KOPT-K1 (cell line): ENCODE measurements around the gene CDHR5.

Experiments
- H3K27ac ChIP-seq: fragments of 200-600 bp; sonication (generic); 2 replicates; pipeline ENCODE4 v1.5.1; 2016; ENCODE audit warnings: antibody characterized with exemption, mild to moderate bottlenecking, low read depth, low read length; ENCODE audit not compliant: poor library complexity, severe bottlenecking
- H3K36me3 ChIP-seq: fragments of 200-600 bp; sonication (generic); 2 replicates; pipeline ENCODE4 v1.5.1; 2017; ENCODE audit warnings: antibody characterized with exemption, mild to moderate bottlenecking, low read length, moderate library complexity; ENCODE audit not compliant: insufficient read depth
- H3K9me3 ChIP-seq: fragments of 200-600 bp; sonication (generic); 2 replicates; pipeline ENCODE4 v1.5.1; 2017; ENCODE audit warnings: antibody characterized with exemption, low read length, mild to moderate bottlenecking; ENCODE audit not compliant: insufficient read depth, poor library complexity, severe bottlenecking

The CDHR5 gene

GRCh38 chr11:619628-620050 is 5.1 kb downstream of the CDHR5 start:
- Histone ChIP-seq H3K27ac (no peak overlapping the region), H3K36me3 (peaks cover 18% of the 10 kb centered on the region; the same call in 1 of the 2 replicates), H3K9me3 (no peaks in the 10 kb centered on the region)

DNA sequence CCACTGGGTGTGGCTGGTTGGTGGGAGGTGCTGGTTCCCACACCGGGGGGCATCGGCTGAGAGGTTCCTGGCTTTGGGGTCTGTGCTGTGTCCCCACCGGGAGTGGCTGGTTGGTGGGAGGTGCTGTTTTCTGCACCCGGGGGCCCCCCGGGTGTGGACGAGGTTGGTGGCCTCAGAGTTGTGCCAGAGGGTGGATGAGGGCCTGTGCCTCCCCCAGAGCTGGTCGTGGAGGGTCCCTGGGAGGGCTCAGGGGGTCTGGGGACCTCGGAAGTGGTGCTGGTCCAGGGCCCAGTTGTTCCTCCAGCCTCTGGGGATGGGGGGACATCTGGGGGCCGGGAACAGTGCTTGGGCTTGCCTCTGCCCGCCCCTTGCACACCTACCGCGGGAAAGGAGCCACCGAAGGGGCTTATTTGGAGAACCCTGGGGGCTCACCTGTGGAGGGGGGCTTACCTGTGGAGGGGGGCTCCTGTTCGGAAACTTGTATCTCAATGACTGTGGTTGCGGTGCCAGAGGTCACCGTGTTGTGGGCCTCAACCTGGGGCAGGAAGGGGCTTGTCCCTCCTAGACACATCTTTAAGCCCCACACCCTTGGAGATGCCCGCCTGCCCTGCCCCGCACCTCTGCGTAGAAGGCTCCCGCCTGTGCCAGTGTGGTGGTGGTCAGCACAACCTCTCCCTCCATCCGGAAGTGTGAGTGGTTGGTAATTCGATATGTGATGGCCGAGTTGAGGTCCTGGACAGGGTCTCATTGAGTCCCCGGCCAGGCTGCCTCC is 5.7 kb downstream of the CDHR5 start:
- H3K9me3 ChIP-seq, result no peaks in the 10 kb centered on the region
- no peak overlapping the region for H3K27ac ChIP-seq
- H3K36me3 ChIP-seq, result peaks cover 23% of the 10 kb centered on the region; the same call in 1 of the 2 replicates

DNA sequence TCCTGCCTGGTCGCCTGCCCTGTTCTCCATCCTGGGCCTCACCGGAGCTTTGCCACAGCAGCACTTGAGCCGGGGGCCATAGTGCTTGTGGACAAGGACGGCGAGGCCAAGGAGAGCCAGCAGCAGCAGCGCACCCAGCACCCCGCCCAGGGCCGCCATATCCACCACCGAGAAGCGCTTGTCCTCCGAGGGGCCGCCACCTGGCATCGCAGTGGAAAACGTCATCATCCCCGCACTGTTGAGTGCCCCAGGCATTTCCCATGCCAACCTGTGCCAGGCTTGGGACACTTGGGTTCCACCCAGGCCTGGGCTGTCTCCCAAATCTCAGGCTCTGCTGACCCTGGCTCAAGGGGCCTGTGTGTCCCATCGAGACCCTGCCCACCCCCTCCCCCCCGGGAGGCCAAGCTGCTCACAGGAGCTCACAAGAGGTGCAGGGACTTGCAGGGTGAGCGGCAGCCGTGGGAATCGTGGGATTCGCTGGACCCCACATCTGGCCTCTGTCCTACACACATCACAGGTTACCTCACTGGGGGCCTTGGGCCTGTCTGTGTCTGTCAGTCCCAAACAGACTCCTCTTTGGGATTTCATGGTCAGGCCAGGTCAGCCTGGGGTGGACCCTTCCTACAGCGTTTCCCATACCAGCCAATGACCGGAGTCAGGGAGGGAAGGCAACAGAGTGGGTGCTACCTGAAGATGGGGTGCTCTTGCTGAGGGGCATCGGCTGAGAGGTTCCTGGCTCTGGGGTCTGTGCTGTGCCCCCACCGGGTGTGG is 6.7 kb downstream of the CDHR5 start:
- H3K9me3 ChIP-seq, result no peaks in the 10 kb centered on the region
- peaks cover 27% of the 10 kb centered on the region; the same call in 1 of the 2 replicates for H3K36me3 ChIP-seq
- no peak overlapping the region for H3K27ac ChIP-seq

GRCh38 chr11:617199-617911 is 7.4 kb downstream of the CDHR5 start:
- Histone ChIP-seq H3K9me3 (no peaks in the 10 kb centered on the region), H3K36me3 (peaks cover 34% of the 10 kb centered on the region), H3K27ac (no peak overlapping the region)

GRCh38 chr11:616320-617198 is 8.2 kb downstream of the CDHR5 start:
- peak overlapping the region; percentile 79 for H3K27ac ChIP-seq
- H3K36me3 ChIP-seq, result peaks cover 42% of the 10 kb centered on the region
- no peaks in the 10 kb centered on the region for H3K9me3 ChIP-seq

- Histone ChIP-seq H3K27ac (peak within 1 kb of the TSS; percentile 79), H3K9me3 (no peaks in the 10 kb centered on the region), H3K36me3 (peaks cover 50% of the 10 kb centered on the region)
Measured at GRCh38 chr11:615504-616319, 9.0 kb downstream of the CDHR5 start, which contains the start of gene IRF7. Gene IRF7 (minus strand): TSS chr11:615950. CDS start chr11:615364, 586 bp downstream.

- H3K9me3 ChIP-seq, result no peaks in the 10 kb centered on the region
- peak overlapping the region; percentile 79 for H3K27ac ChIP-seq
Measured at GRCh38 chr11:614623-615503, 9.9 kb downstream of the CDHR5 start.

DNA sequence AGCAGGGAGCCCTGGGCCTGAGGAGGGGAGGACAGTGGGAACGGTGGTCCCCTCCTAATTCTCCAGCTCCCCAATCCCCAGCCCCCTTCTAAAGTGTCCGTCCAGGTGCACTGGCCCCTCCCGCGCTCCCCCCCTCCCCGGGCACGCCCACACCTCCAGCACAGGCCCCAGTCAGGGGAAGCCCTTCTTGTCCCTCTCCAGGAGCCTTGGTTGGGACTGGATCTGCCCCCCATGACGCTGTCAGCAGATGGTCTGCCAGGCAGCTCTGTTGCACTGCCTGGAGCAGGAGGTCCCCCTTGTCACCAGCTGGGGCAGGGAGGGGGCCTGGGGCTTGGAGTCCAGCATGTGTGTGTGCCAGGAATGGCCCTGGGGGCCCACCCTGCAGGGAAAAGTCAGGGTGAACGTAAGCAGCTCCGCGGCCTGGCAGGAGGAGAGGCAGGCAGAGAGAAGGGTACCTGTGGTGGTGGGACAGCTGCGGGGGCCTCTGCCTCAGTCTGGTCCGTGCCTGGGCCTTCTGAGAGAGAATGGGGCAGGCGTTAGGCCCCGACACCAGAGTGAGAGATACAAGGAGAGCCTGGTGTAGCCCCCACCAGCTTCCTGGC is 10.6 kb downstream of the CDHR5 start:
- Histone ChIP-seq H3K9me3 (no peaks in the 10 kb centered on the region), H3K36me3 (peaks cover 66% of the 10 kb centered on the region), H3K27ac (no peak overlapping the region)

More at GRCh38 chr11:614623-615503, 9.9 kb downstream of the CDHR5 start:
- H3K36me3 ChIP-seq, result peaks cover 59% of the 10 kb centered on the region

DNA sequence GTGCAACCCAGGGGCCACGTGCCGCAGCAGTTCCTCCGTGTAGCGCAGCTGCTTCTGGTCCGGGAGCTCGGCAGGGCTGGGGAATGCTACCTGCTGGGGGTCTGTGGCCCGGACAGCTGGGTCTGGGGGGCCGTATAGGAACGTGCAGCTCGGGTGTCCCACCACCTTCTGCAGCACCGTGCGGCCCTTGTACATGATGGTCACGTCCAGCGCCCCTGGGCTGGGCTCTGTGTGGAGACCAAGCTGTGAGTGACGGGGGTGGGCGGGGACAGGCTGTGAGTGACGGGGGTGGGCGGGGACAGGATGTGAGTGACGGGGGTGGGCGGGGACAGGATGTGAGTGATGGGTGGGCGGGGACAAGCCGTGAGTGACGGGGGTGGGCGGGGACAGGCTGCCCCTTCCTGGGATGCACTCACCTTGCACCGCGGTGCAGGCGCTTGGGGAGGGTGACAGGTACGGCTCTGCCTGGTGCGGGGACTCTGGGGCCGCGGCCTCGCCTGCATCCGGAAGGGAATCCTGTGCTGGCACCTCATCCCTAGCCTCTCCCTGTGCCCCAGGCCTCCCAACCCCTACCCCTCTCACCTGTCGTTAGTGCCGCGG is 11.3 kb downstream of the CDHR5 start:
- H3K9me3 ChIP-seq, result no peaks in the 10 kb centered on the region
- peaks cover 69% of the 10 kb centered on the region for H3K36me3 ChIP-seq
- H3K27ac ChIP-seq, result no peak overlapping the region

GRCh38 chr11:612961-613300 is 11.8 kb downstream of the CDHR5 start:
- H3K27ac ChIP-seq, result no peak overlapping the region
- H3K36me3 ChIP-seq, result peaks cover 69% of the 10 kb centered on the region
- no peaks in the 10 kb centered on the region for H3K9me3 ChIP-seq

- no peak overlapping the region for H3K27ac ChIP-seq
- H3K9me3 ChIP-seq, result no peaks in the 10 kb centered on the region
- H3K36me3 ChIP-seq, result peaks cover 69% of the 10 kb centered on the region
Measured at GRCh38 chr11:612201-612960, 12.4 kb downstream of the CDHR5 start.
